Loucy (cell line): ENCODE results near the gene FXYD7.
"Not testable (repeated sequence)": the region's sequence is repeated elsewhere in the genome, so short reads cannot be mapped to it uniquely, and the experiment has no call there.

ENCODE experiments used
- H2AFZ ChIP-seq: fragments of 200-600 bp; sonication (generic); 2 replicates; pipeline ENCODE4 v1.6.0; 2016; ENCODE audit warnings: antibody characterized with exemption, mild to moderate bottlenecking, low read length, moderate library complexity
- H3F3A ChIP-seq: fragments of 200-600 bp; 2 replicates; pipeline ENCODE4 v1.6.0; 2016; ENCODE audit warnings: antibody characterized with exemption, low read depth, mild to moderate bottlenecking
- H3K27me3 ChIP-seq: fragments of 200-600 bp; sonication (generic); 2 replicates; pipeline ENCODE4 v1.6.1; 2014; ENCODE audit warnings: low read length, mild to moderate bottlenecking; ENCODE audit not compliant: insufficient read depth, poor library complexity, severe bottlenecking
- H3K36me3 ChIP-seq: fragments of 200-600 bp; sonication (generic); 2 replicates; pipeline ENCODE4 v1.6.1; 2016; ENCODE audit warnings: low read length; ENCODE audit not compliant: insufficient read depth
- H3K4me1 ChIP-seq: fragments of 200-600 bp; sonication (generic); 2 replicates; pipeline ENCODE4 v1.5.1; 2014; ENCODE audit warnings: low read length, mild to moderate bottlenecking; ENCODE audit not compliant: insufficient read depth, poor library complexity, severe bottlenecking
- H3K4me2 ChIP-seq: fragments of 200-600 bp; sonication (generic); 2 replicates; pipeline ENCODE4 v1.6.0; 2014; ENCODE audit warnings: antibody characterized with exemption, low read length, low read depth, mild to moderate bottlenecking; ENCODE audit not compliant: poor library complexity, severe bottlenecking
- H3K4me3 ChIP-seq: fragments of 200-600 bp; sonication (generic); 2 replicates; pipeline ENCODE4 v1.5.1; 2014; ENCODE audit warnings: low read length, mild to moderate bottlenecking, mixed read lengths; ENCODE audit not compliant: poor library complexity, severe bottlenecking
- H3K79me2 ChIP-seq: fragments of 200-600 bp; sonication (generic); 2 replicates; pipeline ENCODE4 v1.6.1; 2014; ENCODE audit warnings: low read length; ENCODE audit not compliant: insufficient read depth
- H3K9ac ChIP-seq: fragments of 200-600 bp; sonication (generic); 2 replicates; pipeline ENCODE4 v1.6.0; 2014; ENCODE audit warnings: mild to moderate bottlenecking, low read depth, low read length, moderate library complexity; ENCODE audit not compliant: poor library complexity, severe bottlenecking
- H3K9me2 ChIP-seq: fragments of 200-600 bp; sonication (generic); replicated peaks from 2 replicates; pipeline ENCODE4 v1.6.1; 2016; ENCODE audit warnings: low read depth, low read length, mixed read lengths
- H3K9me3 ChIP-seq: fragments of 200-600 bp; sonication (generic); 2 replicates; pipeline ENCODE4 v1.6.1; 2014; ENCODE audit warnings: mild to moderate bottlenecking, antibody characterized with exemption, low read length, low read depth; ENCODE audit not compliant: insufficient read depth
- H4K20me1 ChIP-seq: fragments of 200-600 bp; sonication (generic); 2 replicates; pipeline ENCODE4 v1.6.0; 2014; ENCODE audit warnings: antibody characterized with exemption, low read length, mild to moderate bottlenecking; ENCODE audit not compliant: insufficient read depth, poor library complexity, severe bottlenecking
- CTCF ChIP-seq: fragments of 200-600 bp; sonication (generic); conservative IDR thresholded peaks from 2 replicates; pipeline ENCODE4 v1.5.1; 2014; ENCODE audit warnings: mild to moderate bottlenecking, antibody characterized with exemption, low read length
- EZH2phosphoT487 ChIP-seq: fragments of 200-600 bp; IDR thresholded peaks from 2 replicates; pipeline ENCODE4 v1.6.1; 2018; ENCODE audit warnings: antibody characterized with exemption, mild to moderate bottlenecking, moderate library complexity, borderline replicate concordance

The FXYD7 gene

GRCh38 chr19:35195830-35196229, 52.8 kb downstream of the FXYD7 start:
- Histone ChIP-seq H3K9ac (no peak overlapping the region), H3K4me1 (no peaks in the 10 kb centered on the region), H3K4me2 (no peak overlapping the region), H2AFZ (no peak overlapping the region), H3K27me3 (no peaks in the 10 kb centered on the region), H3F3A (no peaks in the 10 kb centered on the region), H3K4me3 (no peak overlapping the region), H4K20me1 (no peaks in the 10 kb centered on the region), H3K79me2 (no peaks in the 10 kb centered on the region), H3K9me2 (no peaks in the 10 kb centered on the region), H3K36me3 (no peaks in the 10 kb centered on the region), H3K9me3 (peaks cover 5% of the 10 kb centered on the region; the same call in 1 of the 2 replicates)
- TF ChIP-seq CTCF: no peak
- no peak for TF ChIP-seq EZH2phosphoT487

GRCh38 chr19:35196861-35197260, 53.8 kb downstream of the FXYD7 start:
- not testable (repeated sequence) for H2AFZ ChIP-seq, H3K9ac ChIP-seq, H3K9me2 ChIP-seq

GRCh38 chr19:35199481-35199880, 56.4 kb downstream of the FXYD7 start:
- no peak overlapping the region for H3K4me3 ChIP-seq
- H4K20me1 ChIP-seq: no peaks in the 10 kb centered on the region
- no peaks in the 10 kb centered on the region for H3K79me2 ChIP-seq
- 0 out of 2 replicates have a peak, but pooled peaks cover 3% of the 10 kb centered on the region for H3F3A ChIP-seq
- H3K9me3 ChIP-seq: no peaks in the 10 kb centered on the region
- no peak overlapping the region for H2AFZ ChIP-seq
- no peak overlapping the region for H3K4me2 ChIP-seq
- H3K4me1 ChIP-seq: no peaks in the 10 kb centered on the region
- no peaks in the 10 kb centered on the region for H3K27me3 ChIP-seq
- no peak for TF ChIP-seq EZH2phosphoT487
- TF ChIP-seq CTCF: no peak
- H3K9ac ChIP-seq: no peak overlapping the region
- no peaks in the 10 kb centered on the region for H3K36me3 ChIP-seq
- H3K9me2 ChIP-seq: no peaks in the 10 kb centered on the region

More at GRCh38 chr19:35196861-35197260, 53.8 kb downstream of the FXYD7 start:
- not testable (repeated sequence) for H3K4me2 ChIP-seq, H3K36me3 ChIP-seq, H3K4me3 ChIP-seq, H3K27me3 ChIP-seq, H3K9me3 ChIP-seq, H3F3A ChIP-seq, H4K20me1 ChIP-seq, H3K79me2 ChIP-seq, H3K4me1 ChIP-seq
